Prostate gland (tissue), 2 donors: ENCODE data around the gene ABLIM3.
"Not testable (repeated sequence)": the region's sequence is repeated elsewhere in the genome, so short reads cannot be mapped to it uniquely, and the experiment has no call there.

ENCODE experiments used
- CTCF ChIP-seq, 4 experiments: fragments of 200-600 bp in 2 of 4; fragments of 450-650 bp in 2 of 4; sonication (generic) in 2 of 4; IDR thresholded peaks; 1 replicate in 3 of 4; 2 replicates in 1 of 4; pipeline ENCODE4 v1.5.1; 2016 to 2019; ENCODE audit warnings: antibody characterized with exemption in 4 of 4, mild to moderate bottlenecking in 2 of 4, moderate library complexity in 2 of 4
- POLR2A ChIP-seq: fragments of 450-650 bp; IDR thresholded peaks from one replicate; pipeline ENCODE4 v1.6.1; 2016; ENCODE audit warnings: antibody characterized with exemption, mild to moderate bottlenecking
- POLR2AphosphoS5 ChIP-seq: sonication (generic); formaldehyde crosslinking; IDR thresholded peaks from one replicate; pipeline ENCODE4 v1.6.1; 2017; ENCODE audit warnings: antibody characterized with exemption

GRCh38 chr5:149272781-149273180 lies 131.5 kb downstream of the ABLIM3 start:
- TF ChIP-seq CTCF (IDR thresholded peaks at IDR 0.05); POLR2A; POLR2AphosphoS5: not testable (repeated sequence)
